PC-3 (cell line): ENCODE results near the gene TMEM179B.

Experiments used
- CTCF ChIP-seq: fragments of 300-600 bp; sonication (generic); conservative IDR thresholded peaks from 2 replicates; pipeline ENCODE4 v1.5.1; 2017; ENCODE audit warnings: antibody characterized with exemption, low read depth, mild to moderate bottlenecking, low read length
- EZH2 ChIP-seq: fragments of 300-600 bp; sonication (generic); IDR thresholded peaks from one replicate; pipeline ENCODE4 v1.6.1; 2017; ENCODE audit warnings: antibody characterized with exemption, mild to moderate bottlenecking, low read length; ENCODE audit not compliant: unreplicated experiment
- EZH2phosphoT487 ChIP-seq: fragments of 300-600 bp; sonication (generic); IDR thresholded peaks from 2 replicates; pipeline ENCODE4 v1.6.1; 2018; ENCODE audit warnings: mild to moderate bottlenecking, antibody characterized with exemption, low read length, borderline replicate concordance

DNA sequence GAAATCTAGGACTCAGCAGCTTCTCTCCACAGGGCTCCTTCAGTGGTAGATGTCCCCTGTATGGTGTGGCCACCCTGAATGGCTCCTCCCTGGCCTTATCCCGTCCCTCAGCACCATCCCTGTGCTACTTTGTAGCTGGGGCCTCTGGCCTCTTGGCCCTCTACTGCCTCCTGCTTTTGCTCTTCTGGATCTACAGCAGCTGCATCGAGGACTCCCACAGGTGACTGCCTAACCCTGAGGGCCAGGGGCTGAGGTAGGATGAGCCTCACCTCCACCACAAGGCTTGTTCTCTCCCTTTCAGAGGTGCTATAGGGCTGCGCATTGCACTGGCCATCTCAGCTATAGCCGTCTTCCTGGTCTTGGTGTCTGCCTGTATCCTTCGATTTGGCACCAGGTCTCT is 1.8 kb downstream of the TMEM179B start:
- TF ChIP-seq CTCF = 0 out of 2 replicates have a peak, but pooled peaks have one; percentile 19
- TF ChIP-seq EZH2 = no peak
- no peak for TF ChIP-seq EZH2phosphoT487
